Hepatocyte (in vitro differentiated cells): ENCODE results near the gene MICU2. TPM values are rescaled to one million over a fixed set of nuclear protein-coding genes. Genes with fewer than 3 reads are reported as not detected.

Experiments
- DNase-seq: peaks from one replicate; pipeline ENCODE4 v3.0.0-alpha.2; 2016; ENCODE audit warnings: low spot score
- H2AFZ ChIP-seq: fragments of 200-600 bp; sonication (generic); 2 replicates; pipeline ENCODE4 v1.6.0; 2016; ENCODE audit warnings: antibody characterized with exemption, mild to moderate bottlenecking
- H3K27ac ChIP-seq: fragments of 200-600 bp; sonication (generic); 2 replicates; pipeline ENCODE4 v1.5.1; 2016; ENCODE audit warnings: mild to moderate bottlenecking
- H3K27me3 ChIP-seq: fragments of 200-600 bp; sonication (generic); 2 replicates; pipeline ENCODE4 v1.6.1; 2016
- H3K36me3 ChIP-seq: fragments of 200-600 bp; sonication (generic); replicated peaks from 2 replicates; pipeline ENCODE4 v1.5.1; 2016; ENCODE audit warnings: low read depth; ENCODE audit not compliant: insufficient read depth
- H3K4me1 ChIP-seq: fragments of 200-600 bp; sonication (generic); 2 replicates; pipeline ENCODE4 v1.5.1; 2016; ENCODE audit warnings: mild to moderate bottlenecking, moderate library complexity; ENCODE audit not compliant: insufficient read depth
- H3K4me2 ChIP-seq: fragments of 200-600 bp; sonication (generic); 2 replicates; pipeline ENCODE4 v1.6.0; 2016
- H3K4me3 ChIP-seq: fragments of 200-600 bp; sonication (generic); 2 replicates; pipeline ENCODE4 v1.5.1; 2016; ENCODE audit warnings: mild to moderate bottlenecking
- H3K79me2 ChIP-seq: fragments of 200-600 bp; sonication (generic); 2 replicates; pipeline ENCODE4 v1.6.0; 2017; ENCODE audit warnings: mild to moderate bottlenecking
- H3K9me2 ChIP-seq: fragments of 200-600 bp; sonication (generic); replicated peaks from 2 replicates; pipeline ENCODE4 v1.6.0; 2017; ENCODE audit warnings: mild to moderate bottlenecking; ENCODE audit not compliant: insufficient read depth
- H3K9me3 ChIP-seq: fragments of 200-600 bp; sonication (generic); 2 replicates; pipeline ENCODE4 v1.5.1; 2016; ENCODE audit warnings: low read depth, mild to moderate bottlenecking
- H4K20me1 ChIP-seq: fragments of 200-600 bp; sonication (generic); 2 replicates; pipeline ENCODE4 v1.6.0; 2016; ENCODE audit warnings: mild to moderate bottlenecking; ENCODE audit not compliant: insufficient read depth, poor library complexity, severe bottlenecking
- EZH2 ChIP-seq: fragments of 200-600 bp; sonication (generic); IDR thresholded peaks from 2 replicates; pipeline ENCODE4 v1.6.1; 2016; ENCODE audit warnings: antibody characterized with exemption, mild to moderate bottlenecking, borderline replicate concordance
- EZH2phosphoT487 ChIP-seq: fragments of 200-600 bp; sonication (generic); IDR thresholded peaks from one replicate; pipeline ENCODE4 v1.6.1; 2018; ENCODE audit warnings: antibody characterized with exemption, mild to moderate bottlenecking, low read depth, moderate library complexity; ENCODE audit not compliant: unreplicated experiment, severe bottlenecking
- WGBS: methylation state at CpG from one replicate; pipeline ENCODE4 v1.1.6; 2016; ENCODE audit warnings: low lambda C conversion rate; ENCODE audit errors: missing lambda C conversion rate; 5-methylcytosine and 5-hydroxymethylcytosine counted together
- polyA plus RNA-seq: library from polyadenylated mRNA; unstranded; fragments of >200 nt; fragmentation: Nextera tagmentation; extraction: Ambion mirVana; gene quantifications from 2 replicates; pipeline ENCODE4 v1.2.1, GENCODE V29; 2016
- total RNA-seq: library from RNA; depleted of rRNA; stranded (reverse); fragments of >200 nt; gene quantifications from 2 replicates; pipeline ENCODE4 v1.2.3, GENCODE V29; 2014
- TF ChIP-seq, protein P1 (sequence below): fragments of 200-600 bp; sonication (generic); IDR thresholded peaks from 2 replicates; pipeline ENCODE4 v1.5.1; 2016; ENCODE audit warnings: antibody characterized with exemption, mild to moderate bottlenecking; ENCODE audit not compliant: poor library complexity

The MICU2 gene
- total and polyA plus RNA-seq, 2 experiments from 2014 or later, result 48.1 to 95.7 TPM

DNA sequence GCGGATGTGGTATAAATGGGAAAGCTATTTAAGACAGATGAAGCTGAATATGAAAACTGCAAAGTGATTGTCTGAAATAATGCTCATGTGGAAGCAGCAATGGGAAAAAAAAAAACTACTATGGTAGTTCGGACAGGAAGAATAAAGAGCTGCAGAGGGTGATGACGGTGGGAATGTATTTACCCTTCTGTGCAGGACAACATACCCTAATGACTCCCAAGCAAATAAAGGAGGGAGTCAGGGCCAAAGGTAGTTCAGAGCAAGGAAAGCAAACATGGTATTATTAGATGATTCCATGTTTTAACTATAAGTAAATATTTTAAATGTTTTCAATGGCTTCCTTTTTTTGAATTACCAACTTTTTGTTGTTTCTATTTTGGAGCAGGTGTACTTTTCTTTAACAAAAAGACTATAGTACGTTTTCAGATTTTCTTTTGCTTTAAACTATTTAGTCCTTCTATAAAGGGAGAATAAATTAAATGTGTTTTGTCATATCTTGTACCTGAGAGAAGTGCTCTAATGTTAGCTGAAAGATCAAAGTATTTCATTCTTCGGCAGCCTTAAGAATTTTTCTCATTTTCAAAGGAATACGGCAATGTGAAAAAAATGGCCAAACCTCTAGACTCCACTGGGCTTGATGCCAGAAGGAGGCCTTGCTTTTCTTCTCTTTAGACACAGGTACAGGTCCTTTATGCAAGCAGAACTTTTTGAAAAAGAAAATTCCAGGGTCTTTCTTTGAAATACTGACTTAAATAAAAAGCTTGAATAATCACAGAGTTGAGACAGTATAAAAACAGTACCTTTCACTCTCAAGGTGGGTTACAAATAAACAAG is 77.0 kb downstream of the MICU2 start:
- H3K4me1 ChIP-seq, result peaks cover 16% of the 10 kb centered on the region
- H2AFZ ChIP-seq, result no peak overlapping the region
- no peaks in the 10 kb centered on the region for H4K20me1 ChIP-seq
- peak overlapping the region; percentile 63 for H3K27ac ChIP-seq
- no peaks in the 10 kb centered on the region for H3K9me2 ChIP-seq
- peak; percentile 15 for DNase-seq
- TF ChIP-seq EZH2 (no peak), EZH2phosphoT487 (no peak)
- TF ChIP-seq, protein P1, sequence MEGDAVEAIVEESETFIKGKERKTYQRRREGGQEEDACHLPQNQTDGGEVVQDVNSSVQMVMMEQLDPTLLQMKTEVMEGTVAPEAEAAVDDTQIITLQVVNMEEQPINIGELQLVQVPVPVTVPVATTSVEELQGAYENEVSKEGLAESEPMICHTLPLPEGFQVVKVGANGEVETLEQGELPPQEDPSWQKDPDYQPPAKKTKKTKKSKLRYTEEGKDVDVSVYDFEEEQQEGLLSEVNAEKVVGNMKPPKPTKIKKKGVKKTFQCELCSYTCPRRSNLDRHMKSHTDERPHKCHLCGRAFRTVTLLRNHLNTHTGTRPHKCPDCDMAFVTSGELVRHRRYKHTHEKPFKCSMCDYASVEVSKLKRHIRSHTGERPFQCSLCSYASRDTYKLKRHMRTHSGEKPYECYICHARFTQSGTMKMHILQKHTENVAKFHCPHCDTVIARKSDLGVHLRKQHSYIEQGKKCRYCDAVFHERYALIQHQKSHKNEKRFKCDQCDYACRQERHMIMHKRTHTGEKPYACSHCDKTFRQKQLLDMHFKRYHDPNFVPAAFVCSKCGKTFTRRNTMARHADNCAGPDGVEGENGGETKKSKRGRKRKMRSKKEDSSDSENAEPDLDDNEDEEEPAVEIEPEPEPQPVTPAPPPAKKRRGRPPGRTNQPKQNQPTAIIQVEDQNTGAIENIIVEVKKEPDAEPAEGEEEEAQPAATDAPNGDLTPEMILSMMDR, result no peak
- peak overlapping the region; percentile 57 for H3K4me2 ChIP-seq
- H3K27me3 ChIP-seq, result no peaks in the 10 kb centered on the region
- H3K79me2 ChIP-seq, result peaks cover 3% of the 10 kb centered on the region
- no peak overlapping the region for H3K4me3 ChIP-seq
- no peaks in the 10 kb centered on the region for H3K36me3 ChIP-seq
- H3K9me3 ChIP-seq, result no peaks in the 10 kb centered on the region
- WGBS, result 66% methylated on average over 6 of the region's 6 CpGs

DNA sequence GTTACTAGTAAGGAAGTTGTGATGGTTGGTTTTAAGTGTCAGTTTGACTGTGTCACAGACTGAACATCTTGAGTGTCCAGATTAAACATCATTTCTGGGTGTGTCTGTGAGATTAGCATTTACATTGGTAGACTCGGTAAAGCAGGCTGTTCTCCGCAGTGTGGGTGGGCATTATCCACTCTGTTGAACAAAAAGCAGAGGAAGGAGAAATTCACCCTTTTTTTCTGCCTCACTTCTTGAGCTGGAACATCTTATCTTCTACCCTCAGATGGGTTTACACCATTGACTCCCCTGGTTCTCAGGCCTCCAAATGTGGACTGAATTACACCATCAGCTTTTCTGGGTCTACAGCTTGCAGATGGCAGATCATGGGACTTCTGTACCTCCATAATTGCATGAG is 81.1 kb downstream of the MICU2 start:
- DNase-seq, result no peak
- TF ChIP-seq EZH2 (no peak), EZH2phosphoT487 (no peak)
- TF ChIP-seq, protein P1, result no peak
- no peaks in the 10 kb centered on the region for H3K36me3 ChIP-seq
- H3K4me3 ChIP-seq, result no peak overlapping the region
- no peak overlapping the region for H2AFZ ChIP-seq
- no peaks in the 10 kb centered on the region for H3K9me2 ChIP-seq
- H3K4me1 ChIP-seq, result peaks cover 8% of the 10 kb centered on the region
- H3K9me3 ChIP-seq, result no peaks in the 10 kb centered on the region
- 78% methylated on average over 2 of the region's 2 CpGs for WGBS
- no peaks in the 10 kb centered on the region for H3K79me2 ChIP-seq
- H3K27ac ChIP-seq, result no peak overlapping the region
- no peaks in the 10 kb centered on the region for H3K27me3 ChIP-seq
- no peaks in the 10 kb centered on the region for H4K20me1 ChIP-seq
- no peak overlapping the region for H3K4me2 ChIP-seq

DNA sequence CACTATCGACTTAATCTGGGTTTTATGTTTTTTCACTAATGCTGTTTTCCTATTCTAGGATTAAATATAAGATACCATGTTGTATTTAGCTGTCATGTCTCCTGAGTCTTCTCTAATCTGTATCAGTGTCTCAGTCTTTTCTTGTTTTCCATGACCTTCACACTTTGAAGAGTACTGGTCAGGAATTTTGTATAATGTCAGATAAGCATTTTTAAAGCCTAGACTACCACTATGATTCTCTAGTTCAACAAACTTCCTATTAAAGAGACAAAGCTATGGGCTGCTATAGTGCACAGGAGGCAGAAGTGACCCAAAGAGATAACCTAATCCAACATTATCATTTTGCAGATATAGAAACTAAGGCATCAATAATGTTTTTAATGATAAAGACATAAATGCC is 81.8 kb downstream of the MICU2 start:
- Histone ChIP-seq H3K27me3 (no peaks in the 10 kb centered on the region), H3K9me3 (no peaks in the 10 kb centered on the region), H3K36me3 (no peaks in the 10 kb centered on the region), H3K4me2 (no peak overlapping the region), H3K79me2 (no peaks in the 10 kb centered on the region), H3K27ac (no peak overlapping the region), H3K4me3 (no peak overlapping the region), H3K9me2 (no peaks in the 10 kb centered on the region), H2AFZ (no peak overlapping the region), H3K4me1 (peaks cover 5% of the 10 kb centered on the region), H4K20me1 (no peaks in the 10 kb centered on the region)
- no peak for TF ChIP-seq EZH2
- TF ChIP-seq EZH2phosphoT487, result no peak
- TF ChIP-seq, protein P1, result no peak
- DNase-seq, result no peak
- WGBS, result 76% methylated on average over 1 of the region's 1 CpG
